GM12873 (cell line): Measurements from ENCODE around the gene OR1B1.

Experiments used
- CTCF ChIP-seq: IDR thresholded peaks from 2 replicates; pipeline ENCODE4 v1.5.1; 2012; ENCODE audit warnings: low read depth, mild to moderate bottlenecking, moderate library complexity, low read length, control low read depth; ENCODE audit not compliant: insufficient read depth; ENCODE audit errors: missing control alignments

Gene OR1B1

GRCh38 chr9:122579874-122580273 lies 77.6 kb downstream of the OR1B1 start:
- no peak for TF ChIP-seq CTCF
